Activated naive CD4-positive, alpha-beta T cell (primary cell): ENCODE data around the gene RET.

Experiments used
- DNase-seq, 4 experiments: peaks; one replicate each; lab custom pipeline; 2025; lab: John Stamatoyannopoulos, UW

Gene RET

DNA sequence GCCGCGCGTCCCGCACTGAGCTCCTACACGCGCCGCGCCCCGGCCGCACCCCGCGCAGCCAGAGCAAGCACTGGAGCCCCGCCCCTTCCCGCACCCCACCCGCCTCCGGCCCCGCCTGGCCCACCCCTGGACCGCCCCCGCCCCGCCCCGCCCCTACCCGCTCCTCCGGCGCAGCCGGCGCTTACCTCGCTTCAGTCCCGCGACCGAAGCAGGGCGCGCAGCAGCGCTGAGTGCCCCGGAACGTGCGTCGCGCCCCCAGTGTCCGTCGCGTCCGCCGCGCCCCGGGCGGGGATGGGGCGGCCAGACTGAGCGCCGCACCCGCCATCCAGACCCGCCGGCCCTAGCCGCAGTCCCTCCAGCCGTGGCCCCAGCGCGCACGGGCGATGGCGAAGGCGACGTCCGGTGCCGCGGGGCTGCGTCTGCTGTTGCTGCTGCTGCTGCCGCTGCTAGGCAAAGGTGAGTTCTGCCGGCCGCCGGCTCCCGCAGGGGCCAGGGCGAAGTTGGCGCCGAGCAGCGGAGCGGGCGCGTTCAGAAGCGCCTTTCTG lies at the start of gene RET:
Gene RET, plus strand, starts transcription at position 194 of the 545 bp plus-strand sequence. Its CDS starts 190 bp downstream, at position 384.
- no peak for DNase-seq

DNA sequence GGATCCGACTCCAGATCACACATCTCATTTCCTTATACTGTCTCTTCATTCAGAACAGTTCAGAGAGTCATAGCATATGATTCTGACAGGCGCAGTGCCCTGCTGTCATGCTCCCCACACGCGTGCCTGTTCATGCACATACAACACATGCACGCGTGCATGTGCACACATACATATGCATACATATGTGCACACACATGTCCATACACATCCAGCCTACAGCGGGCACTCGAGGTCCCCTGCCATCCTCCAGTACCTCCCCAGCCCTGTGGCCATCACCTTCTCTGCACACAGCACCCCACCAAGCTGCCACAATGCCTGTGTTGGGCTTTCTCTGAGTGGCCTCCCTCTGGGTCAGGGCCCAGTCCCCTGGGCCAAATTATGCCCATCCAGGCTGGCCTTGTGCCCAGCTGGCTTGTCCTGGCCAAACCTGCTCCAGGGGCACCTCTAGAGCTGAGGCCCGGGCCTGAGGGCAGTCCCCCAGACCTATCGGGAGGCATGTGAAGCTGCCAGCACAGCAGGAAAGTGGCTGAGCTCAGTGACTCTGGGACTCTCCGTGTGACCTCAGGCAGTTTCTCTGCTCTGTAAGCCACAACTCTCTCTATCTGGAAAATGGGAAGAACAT lies 49.4 kb upstream of the RET start:
- no peak for DNase-seq

DNA sequence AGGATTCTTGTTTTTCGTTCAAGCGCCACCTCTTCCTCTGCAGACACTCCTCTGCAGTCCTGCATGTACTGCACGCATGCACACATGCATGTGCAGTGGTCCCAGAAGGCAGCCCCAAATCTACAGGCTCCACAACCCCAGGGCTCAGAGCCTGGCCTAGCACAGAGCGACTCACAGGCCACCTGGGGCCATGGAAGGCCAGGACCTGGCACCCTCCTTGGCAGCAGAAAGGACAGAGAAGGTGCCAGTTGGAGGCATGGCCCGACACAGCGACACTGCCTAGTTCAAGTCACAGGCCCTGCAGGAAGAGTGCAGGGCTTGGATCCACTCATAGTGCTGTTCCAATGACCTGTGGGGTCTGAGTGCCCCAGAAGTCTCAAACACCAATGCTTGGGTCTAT lies 48.7 kb upstream of the RET start:
- no peak for DNase-seq

DNA sequence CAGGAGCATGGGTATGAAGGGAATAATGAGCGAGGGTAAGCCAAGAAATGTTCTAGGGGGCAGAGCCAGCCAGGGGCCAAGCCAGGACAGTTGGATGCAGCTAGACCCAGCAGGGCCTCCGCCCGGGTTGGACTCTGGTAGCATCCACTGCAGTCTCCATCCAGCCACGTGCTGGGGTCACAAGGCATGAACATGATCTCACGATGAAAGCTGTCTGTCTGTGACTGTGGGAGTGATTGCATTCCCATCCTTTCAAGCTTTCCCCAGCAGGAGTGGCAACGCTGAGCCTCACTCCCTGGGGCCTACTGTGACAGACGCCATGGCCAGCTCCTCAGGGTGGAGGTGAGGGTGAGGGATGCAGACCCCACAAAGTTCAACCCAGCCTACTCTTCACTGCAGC lies 47.8 kb upstream of the RET start:
- no peak for DNase-seq

DNA sequence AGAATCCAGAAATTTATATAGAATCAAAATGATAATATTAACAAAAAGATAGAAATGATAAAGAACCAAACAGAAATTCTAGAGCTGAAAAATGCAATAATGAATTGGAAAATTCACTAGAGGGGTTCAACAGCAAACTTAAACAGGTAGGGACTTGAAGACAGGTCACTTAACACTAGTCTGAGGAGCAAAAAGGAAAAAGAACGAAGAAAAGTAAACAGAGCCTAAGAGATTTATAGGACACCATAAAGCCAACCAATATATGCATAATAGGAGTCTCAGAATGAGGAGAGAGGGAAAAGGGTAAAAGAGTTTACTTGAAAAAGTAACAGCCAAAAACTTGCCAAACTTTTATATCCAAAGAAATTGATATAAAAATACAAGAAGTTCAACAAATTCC lies 44.3 kb upstream of the RET start:
- DNase-seq = no peak

DNA sequence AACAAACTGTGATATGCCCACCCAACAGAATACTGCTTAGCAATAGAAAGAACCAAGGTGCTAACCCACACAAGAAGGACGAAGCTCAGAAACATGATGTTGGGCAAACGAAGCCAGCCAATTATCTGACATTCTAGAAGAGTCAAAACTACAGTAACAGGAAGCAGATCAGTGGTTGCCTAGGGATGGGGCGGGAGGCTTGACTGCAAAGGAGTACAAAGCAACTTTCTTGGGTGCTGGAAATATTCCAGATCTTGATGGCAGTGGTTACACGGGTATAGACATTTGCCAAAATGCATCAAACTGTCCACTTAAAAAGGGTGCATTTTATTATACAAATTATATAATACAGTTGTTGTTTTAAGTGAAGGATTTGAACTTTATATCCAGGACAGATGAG lies 41.1 kb upstream of the RET start:
- no peak for DNase-seq

DNA sequence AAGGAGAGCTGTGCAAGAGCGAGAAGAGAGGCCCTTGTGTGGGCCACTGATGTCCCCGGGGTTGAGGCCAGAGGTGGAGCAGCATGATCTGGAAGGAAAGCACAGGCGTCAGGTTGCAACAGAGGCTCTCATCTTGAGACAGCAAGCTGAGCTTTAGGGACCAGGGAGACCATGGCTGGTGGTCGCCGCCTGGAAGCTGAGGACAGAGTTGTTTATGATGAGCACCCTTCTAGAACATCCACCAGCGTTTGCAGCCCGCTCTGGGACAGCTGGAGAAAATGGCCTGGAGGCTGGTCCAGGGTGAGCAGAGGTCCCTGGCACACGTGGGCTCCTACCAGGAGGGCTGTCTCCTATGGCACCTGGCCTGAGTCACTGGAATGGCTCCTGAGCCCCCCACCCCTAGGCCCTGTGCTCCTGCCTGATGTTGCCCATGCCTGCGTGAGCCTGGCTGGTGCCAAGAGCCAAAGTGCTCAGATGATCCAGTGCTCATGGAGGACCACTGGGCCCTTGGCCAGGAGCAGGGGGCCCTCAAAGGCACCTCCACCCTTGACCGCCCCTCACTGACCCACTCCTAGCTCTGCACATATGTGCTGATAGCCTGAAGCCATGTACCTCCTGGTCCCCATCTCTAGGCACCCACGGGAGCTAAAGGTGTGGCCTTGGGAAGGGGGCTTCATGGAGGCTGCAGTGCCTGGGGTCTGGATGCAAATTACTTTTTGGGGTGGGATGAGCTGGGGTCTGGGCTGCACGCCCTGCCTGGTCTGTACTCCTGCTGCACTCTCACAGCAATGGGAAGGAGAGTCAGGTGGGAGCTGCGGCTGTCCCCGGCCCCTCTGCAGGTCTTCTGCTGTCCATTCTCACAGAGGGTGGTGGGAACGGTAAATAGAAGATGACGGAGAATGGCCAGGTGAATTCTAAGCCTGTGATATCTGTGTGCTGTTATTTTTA lies 40.1 kb upstream of the RET start:
- no peak for DNase-seq

DNA sequence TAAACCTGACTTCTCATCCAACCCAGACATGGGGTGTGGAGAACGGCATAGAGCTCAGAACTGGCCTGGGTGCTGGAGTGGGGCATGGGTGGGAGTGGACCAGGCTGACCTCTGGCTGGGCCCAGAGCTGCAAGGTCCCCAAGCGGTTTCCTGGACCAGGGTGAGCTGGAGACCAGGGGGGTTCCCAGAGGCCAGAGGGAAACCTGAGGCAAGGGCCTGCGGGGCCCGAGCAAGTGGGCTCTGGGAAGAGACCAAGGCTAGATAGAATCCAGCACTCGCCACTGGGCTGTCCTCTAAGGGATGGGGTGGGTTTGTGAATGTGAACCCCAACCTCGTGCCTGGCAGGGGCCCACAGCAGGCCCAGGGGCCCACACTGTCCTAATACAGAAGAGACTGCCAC lies 39.4 kb upstream of the RET start:
- DNase-seq = no peak

DNA sequence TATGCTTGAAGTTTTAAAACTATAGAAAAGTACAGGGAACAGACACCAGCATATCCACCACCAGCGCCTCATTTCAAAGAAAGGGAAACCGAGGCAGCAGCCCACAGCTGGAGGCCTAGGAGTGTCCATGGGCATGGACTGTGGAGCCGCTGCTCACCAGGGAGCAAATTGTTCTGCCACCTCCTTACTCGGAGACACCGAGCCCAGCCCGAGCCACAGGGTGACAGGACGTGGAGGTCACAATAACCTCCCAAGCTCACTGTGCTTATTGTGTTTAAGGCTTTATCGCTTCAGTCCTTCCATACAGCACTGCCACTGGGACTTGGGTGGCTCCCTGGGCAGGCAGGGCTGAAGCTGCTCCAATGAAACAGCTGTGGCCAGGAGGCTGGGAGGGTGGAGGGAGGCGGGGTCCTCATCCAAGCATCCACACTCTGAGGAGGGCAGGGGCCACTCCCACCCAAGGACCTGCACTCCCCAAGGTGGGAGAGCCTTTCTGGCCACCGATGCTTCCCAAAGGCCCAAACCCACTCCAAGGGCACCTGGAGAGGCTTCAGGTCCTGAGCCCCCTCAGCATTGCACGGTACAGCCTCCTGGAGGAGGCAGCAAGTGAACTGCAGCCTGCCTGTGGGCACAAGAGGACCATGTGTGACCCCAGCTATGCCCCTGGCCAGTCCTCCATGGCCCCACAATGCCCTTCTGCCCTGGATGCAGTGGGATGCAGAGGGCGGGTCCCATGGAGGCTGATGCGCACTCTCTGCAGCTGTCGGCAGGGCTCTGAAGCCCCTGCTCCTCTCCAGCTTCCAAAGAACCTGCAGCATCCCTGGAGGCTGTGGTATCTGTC lies 38.7 kb upstream of the RET start:
- DNase-seq = no peak

DNA sequence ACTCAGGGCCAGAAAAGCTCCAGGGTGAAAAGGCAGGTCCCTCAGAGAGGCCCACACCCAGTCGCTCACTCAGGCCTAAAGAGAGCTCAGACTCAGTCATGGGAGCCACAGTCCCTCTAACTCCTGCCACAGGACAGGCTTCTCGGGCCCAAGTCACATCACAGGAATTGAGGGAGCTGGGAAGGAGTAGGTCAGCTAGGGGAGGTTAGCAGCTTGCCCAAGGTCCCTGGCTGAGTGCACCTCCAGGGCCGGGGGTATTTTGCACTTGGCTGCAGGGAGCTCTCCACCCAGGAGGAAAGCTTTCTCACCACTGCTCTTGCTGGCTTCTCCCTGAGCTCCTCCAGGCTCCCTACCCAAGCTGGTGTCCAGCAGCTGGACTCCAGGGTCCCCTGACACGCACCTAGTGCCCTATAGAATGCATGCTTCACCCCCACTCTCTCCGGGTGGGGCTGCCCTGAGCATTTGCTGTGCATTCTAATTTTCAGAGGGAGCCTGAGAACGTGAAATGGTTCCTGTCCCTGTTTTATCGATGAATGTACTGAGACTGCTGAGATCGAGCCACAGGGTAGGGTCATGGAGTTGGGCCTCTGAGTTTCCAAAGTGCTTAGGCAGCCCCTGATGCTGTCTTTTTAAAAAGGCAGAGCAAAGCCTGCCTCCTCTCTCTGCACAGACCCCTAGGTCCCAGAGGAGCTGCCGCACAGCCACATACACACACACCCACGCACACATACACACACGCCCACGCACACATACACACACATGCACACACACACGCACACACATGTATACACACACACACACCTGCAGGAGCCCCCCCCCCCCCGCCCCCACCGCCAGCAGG lies 37.9 kb upstream of the RET start:
- no peak for DNase-seq

DNA sequence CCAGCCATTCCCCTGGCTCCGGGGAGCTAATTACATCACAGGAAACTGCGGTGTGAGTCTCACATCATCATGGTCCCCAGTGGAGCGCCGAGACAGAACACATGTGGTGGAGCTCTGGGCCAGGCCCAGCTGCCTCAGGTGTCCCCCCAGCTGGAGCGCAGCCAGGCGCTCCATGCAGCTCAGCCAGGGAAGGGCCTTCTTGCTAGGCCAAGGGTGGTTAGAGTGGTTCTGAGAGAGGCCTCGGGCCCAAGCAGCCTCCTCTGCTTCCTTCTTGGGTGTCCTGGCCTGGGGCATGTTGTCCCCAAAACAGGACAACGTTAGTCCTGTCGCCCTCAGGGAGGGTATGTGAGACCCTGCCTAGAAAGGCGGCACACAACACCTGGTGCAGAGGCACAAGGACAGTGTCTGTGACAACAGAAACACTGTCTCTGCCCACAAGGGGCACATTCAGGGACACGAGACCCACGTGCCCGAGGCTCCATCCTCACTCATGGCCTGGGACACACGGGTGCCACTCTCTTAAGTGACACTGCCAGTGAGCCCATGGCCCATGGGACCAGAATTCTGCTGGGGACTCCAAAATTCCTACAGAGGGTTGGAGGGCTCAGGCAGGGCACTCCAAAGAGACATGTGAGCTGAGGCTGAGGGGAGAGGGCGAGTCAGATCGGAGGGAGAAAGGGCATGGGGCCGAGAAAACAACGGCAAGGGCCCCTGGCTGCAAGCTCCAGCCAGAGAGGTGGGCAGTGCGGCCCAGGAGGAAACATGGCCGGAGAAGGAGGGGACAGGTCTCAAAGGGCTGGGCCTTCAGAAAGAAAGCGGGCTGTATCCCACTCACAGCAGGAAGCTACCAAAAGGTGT lies 37.0 kb upstream of the RET start:
- DNase-seq = no peak

DNA sequence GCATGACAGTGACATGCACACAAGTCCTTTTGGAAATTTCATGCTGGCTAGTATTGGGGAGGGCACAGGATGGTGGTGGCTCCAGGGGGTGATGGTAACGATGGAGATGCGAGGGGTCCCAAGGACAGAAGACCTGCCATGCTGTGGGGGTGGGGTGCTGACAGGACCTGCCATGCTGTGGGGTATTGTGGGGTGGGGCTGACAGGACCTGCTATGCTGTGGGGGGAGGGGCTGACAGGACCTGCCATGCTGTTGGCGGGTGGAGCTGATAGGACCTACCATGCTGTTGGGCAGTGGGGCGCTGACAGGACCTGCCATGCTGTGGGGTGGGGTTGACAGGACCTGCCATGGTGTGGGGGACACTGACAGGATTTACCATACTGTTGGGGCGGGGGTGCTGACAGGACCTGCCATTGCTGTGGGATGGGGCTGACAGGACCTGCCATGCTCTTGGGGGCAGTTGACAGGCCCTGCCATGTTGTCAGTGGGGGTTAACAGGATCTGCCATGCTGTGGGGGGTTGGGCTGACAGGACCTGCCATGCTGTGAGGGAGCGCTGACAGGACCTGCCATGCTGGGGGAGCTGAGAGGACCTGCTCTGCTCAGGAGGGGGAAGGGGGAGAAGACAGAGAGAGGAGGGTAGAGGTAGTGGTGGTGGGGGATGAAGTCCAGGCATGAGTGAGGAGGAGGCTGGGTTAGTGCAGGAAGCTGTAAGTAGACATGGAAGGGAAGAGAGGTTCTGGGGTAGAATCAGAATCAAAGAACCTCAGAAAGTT lies 36.2 kb upstream of the RET start:
- no peak for DNase-seq

DNA sequence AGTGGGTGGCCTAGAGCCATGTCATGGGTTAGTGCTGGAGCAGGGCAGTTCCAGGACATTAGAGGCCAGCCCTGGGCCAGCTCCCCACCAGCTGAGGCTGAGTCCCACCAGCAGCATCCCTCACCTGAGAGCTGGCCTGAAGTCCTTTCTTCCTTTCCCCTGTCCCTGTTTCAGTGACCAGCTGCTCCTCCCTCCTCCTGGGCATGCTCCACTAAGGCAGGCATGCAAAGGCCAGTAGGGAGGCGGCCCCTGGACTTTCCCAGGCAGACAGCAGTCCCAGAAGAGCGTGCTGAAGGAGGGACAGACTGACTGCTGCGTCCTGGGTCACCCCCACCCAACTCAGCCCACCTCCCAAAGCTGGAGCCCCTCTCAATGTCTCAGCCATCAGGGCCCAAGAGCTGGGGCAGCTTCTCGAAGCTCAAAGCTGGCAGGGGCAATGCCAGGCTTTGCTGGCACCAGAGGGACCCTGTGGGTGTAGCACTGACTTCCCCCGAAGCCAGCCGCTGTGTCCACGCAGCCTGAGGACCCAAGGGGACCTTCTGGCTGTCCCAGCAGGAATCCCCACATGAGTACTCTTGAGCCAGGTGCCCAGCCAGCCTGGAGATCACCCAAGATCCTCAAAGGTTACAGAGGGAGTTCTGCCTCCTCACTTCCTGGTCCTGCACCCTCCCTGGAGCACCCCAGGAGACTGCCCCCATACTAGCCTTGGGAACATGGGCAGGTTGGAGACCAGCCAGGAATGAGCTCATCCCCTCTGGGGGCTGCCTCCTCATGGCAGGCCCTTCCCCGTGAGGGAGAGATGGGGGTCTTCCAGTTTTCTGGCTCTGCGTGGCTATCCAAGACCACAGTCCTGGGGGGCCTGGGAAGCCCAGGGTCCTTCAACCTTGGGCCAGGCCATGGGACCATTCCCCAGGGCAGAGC lies 35.2 kb upstream of the RET start:
- no peak for DNase-seq

DNA sequence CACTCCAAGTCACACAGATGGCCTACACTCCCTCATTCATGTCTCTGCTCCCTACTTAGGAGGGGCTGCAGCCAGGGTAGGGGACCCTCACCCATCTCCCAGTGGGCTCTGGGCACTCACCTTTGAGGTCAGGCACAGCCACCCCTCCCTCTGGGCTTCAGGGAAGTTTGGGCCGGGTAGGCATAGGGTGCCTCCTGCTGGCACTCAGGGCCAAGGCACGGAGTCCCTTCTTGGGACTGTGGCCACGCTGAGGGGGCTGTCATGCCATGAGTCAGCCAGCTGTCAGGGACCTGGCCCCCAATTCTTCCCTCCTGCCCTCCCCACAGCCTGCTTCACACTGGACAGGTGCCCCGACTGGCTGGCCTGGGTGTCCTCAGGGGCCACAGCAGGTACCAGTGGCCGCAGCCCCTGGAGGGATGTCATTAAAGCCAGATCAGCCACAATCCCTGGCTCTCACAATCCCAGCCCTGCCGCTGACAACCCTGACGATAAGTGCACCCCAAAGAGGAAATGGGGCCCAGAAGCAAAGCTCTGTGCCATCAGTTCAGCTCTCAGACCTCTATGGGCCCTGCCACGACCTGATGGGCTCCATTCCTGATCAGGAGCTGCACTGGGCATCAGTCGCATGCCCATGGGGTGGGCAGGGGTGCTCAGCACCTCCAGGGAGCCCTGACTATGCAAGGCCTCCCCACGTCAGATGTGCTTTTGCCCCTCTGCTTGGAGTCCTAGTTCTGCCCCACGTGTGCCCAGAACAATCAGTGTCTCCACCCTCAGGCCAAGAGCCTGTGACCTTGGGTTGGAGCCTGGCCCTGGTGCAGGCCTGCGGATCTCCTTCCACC lies 34.1 kb upstream of the RET start:
- DNase-seq = no peak

DNA sequence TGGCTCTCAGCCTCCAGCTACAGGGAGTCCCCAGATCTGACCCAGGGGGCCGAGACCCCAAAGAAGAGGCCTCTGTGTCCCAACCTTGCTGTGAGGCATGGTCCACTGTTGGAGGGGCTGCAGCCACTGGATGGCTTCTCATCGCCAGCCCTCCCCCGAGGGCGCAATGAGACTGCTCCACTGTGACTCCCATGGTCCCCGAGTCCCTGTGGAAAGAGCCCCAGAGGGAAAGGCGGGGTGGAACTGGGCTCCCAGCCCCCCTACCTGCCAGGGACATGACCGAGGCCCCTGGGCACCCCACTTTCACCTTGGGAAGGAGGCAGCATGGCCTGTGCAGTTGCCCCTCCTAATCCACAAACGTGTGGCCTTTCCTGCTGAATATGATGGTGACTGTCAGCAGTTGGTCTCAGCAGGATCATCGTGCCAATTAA lies 33.5 kb upstream of the RET start:
- no peak for DNase-seq

DNA sequence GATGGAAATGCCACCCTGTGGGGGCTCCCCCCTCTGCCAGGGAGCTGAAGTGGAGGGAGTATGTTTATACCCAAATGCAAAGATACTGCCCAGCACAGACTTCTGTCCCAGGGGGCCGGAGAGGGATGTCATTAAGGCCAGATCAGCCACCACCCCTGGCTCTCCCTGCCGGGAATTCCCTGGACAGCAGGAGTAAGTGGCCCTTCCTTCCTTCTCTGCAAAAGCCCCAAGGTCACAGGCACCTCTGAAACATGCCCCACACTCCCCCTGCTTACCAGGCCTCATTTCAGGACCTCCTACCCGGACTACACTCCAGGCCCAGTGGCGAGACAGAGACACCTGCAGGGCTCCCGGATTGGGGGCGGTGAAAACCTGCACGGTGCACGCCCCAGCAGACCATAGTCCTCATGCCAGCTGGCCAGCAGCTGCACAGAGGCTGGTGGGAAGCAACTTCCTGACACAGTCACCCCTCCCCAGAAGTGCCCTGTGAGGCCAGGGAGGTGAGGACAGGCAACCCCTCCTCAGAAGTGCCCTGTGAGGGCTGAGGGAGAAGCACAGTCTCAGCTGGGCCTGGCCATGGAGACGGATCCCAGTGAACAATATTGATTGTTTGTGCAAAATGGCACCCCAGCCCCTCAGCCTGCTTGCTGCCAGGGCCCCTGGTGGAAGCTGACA lies 33.0 kb upstream of the RET start:
- DNase-seq = no peak

DNA sequence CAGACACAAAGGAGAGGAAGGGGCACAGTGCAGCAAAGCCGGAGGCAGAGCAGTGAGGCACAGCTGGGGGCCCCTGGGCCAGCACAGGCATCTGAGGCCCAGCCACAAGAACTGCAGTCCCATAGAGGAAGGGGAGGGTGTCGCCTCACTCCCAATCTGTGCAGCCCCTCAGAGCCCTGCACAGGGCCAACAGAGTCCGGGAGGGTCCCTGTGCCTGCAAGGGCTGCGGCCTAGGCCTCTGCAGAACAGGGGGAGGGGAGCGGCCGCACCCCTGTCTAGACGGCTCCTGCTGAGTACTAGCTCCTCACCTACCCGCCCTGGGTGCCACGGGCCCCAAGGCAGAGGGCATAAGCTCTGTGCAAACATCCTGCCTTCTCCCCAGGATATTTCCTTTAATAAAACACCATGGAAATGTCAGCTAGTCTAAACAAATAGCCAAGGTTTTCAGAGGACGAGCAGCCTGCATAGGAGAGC lies 32.4 kb upstream of the RET start:
- no peak for DNase-seq
